H9 (cell line): ENCODE measurements around the gene FBLN7. TPM values are rescaled to one million over a fixed set of nuclear protein-coding genes. Genes with fewer than 3 reads are reported as not detected.

ENCODE experiments used
- DNase-seq: peaks from one replicate; pipeline ENCODE4 v3.0.0-alpha.2; 2017
- H2AFZ ChIP-seq: one replicate; pipeline ENCODE4 v1.6.1; 2013; ENCODE audit warnings: mild to moderate bottlenecking, low read length, control low read depth, moderate library complexity
- H2AK5ac ChIP-seq: 2 replicates; pipeline ENCODE4 v1.6.1; 2013; ENCODE audit warnings: low read length, control low read depth, mixed read lengths; ENCODE audit not compliant: insufficient read length
- H2BK120ac ChIP-seq: one replicate; pipeline ENCODE4 v1.6.1; 2013; ENCODE audit warnings: low read depth, mild to moderate bottlenecking, low read length, control low read depth, inconsistent platforms; ENCODE audit not compliant: poor library complexity, severe bottlenecking
- H2BK12ac ChIP-seq: 2 replicates; pipeline ENCODE4 v1.6.1; 2013; ENCODE audit warnings: low read length, control low read depth, mixed read lengths, low read depth; ENCODE audit not compliant: insufficient read length
- H2BK15ac ChIP-seq: 2 replicates; pipeline ENCODE4 v1.6.1; 2013; ENCODE audit warnings: low read depth, low read length, control low read depth
- H2BK20ac ChIP-seq: one replicate; pipeline ENCODE4 v1.6.1; 2013; ENCODE audit warnings: low read depth, mild to moderate bottlenecking, low read length, control low read depth, inconsistent platforms; ENCODE audit not compliant: poor library complexity, severe bottlenecking
- H2BK5ac ChIP-seq: 2 replicates; pipeline ENCODE4 v1.6.1; 2013; ENCODE audit warnings: low read length, control low read depth, mixed read lengths; ENCODE audit not compliant: insufficient read length
- H3K14ac ChIP-seq: 2 replicates; pipeline ENCODE4 v1.6.1; 2013; ENCODE audit warnings: low read length, control low read depth; ENCODE audit not compliant: insufficient read depth
- H3K18ac ChIP-seq: 2 replicates; pipeline ENCODE4 v1.6.1; 2013; ENCODE audit warnings: low read depth, mild to moderate bottlenecking, mixed read lengths, low read length, control low read depth; ENCODE audit not compliant: insufficient read length
- H3K23ac ChIP-seq: 2 replicates; pipeline ENCODE4 v1.6.1; 2013; ENCODE audit warnings: low read length, control low read depth, mixed read lengths, low read depth; ENCODE audit not compliant: insufficient read length
- H3K23me2 ChIP-seq: 2 replicates; pipeline ENCODE4 v1.6.1; 2013; ENCODE audit warnings: low read depth, mild to moderate bottlenecking, mixed read lengths, low read length, control low read depth; ENCODE audit not compliant: insufficient read length, poor library complexity, severe bottlenecking
- H3K27ac ChIP-seq: 2 replicates; pipeline ENCODE4 v1.5.1; 2013; ENCODE audit warnings: low read length, control low read depth, mixed read lengths, low read depth; ENCODE audit not compliant: insufficient read length
- H3K27me3 ChIP-seq: 2 replicates; pipeline ENCODE4 v1.6.1; 2013; ENCODE audit warnings: low read length, control low read depth, inconsistent platforms; ENCODE audit not compliant: insufficient read depth
- H3K4ac ChIP-seq: 2 replicates; pipeline ENCODE4 v1.6.1; 2013; ENCODE audit warnings: low read depth, mild to moderate bottlenecking, control low read depth, inconsistent platforms, low read length, moderate library complexity
- H3K4me1 ChIP-seq: 2 replicates; pipeline ENCODE4 v1.6.1; 2013; ENCODE audit warnings: low read length, control low read depth, inconsistent platforms; ENCODE audit not compliant: insufficient read depth
- H3K4me2 ChIP-seq: 2 replicates; pipeline ENCODE4 v1.6.1; 2013; ENCODE audit warnings: low read length, control low read depth, mixed read lengths; ENCODE audit not compliant: insufficient read length, insufficient read depth
- H3K56ac ChIP-seq: 2 replicates; pipeline ENCODE4 v1.6.1; 2013; ENCODE audit warnings: low read depth, mild to moderate bottlenecking, mixed read lengths, low read length, control low read depth; ENCODE audit not compliant: insufficient read length
- H3K79me1 ChIP-seq: 2 replicates; pipeline ENCODE4 v1.6.1; 2013; ENCODE audit warnings: low read depth, mild to moderate bottlenecking, moderate library complexity, low read length, control low read depth, inconsistent platforms; ENCODE audit not compliant: insufficient read depth, poor library complexity, severe bottlenecking
- H3K79me2 ChIP-seq: 2 replicates; pipeline ENCODE4 v1.6.1; 2013; ENCODE audit warnings: low read length, control low read depth, inconsistent platforms; ENCODE audit not compliant: insufficient read depth
- H3K9ac ChIP-seq: 2 replicates; pipeline ENCODE4 v1.6.1; 2013; ENCODE audit warnings: low read length, control low read depth, mixed read lengths; ENCODE audit not compliant: insufficient read length; ENCODE audit errors: extremely low read depth
- H3K9me3 ChIP-seq: one replicate; pipeline ENCODE4 v1.6.1; 2013; ENCODE audit warnings: low read depth, low read length, inconsistent platforms; ENCODE audit not compliant: control insufficient read depth
- H3T11ph ChIP-seq: one replicate; pipeline ENCODE4 v1.6.1; 2013; ENCODE audit warnings: mild to moderate bottlenecking, low read length, control low read depth, inconsistent platforms
- H4K20me1 ChIP-seq: one replicate; pipeline ENCODE4 v1.6.1; 2013; ENCODE audit not compliant: control insufficient read depth, insufficient read length, insufficient read depth
- H4K5ac ChIP-seq: 2 replicates; pipeline ENCODE4 v1.6.1; 2013; ENCODE audit warnings: low read depth, mild to moderate bottlenecking, mixed read lengths, low read length, control low read depth; ENCODE audit not compliant: insufficient read length
- H4K8ac ChIP-seq: replicated peaks from 2 replicates; pipeline ENCODE4 v1.6.1; 2013; ENCODE audit warnings: low read length, control low read depth, mixed read lengths, low read depth; ENCODE audit not compliant: insufficient read length
- H4K91ac ChIP-seq: 2 replicates; pipeline ENCODE4 v1.6.1; 2013; ENCODE audit warnings: low read depth, mild to moderate bottlenecking, moderate library complexity, mixed read lengths, low read length, control low read depth; ENCODE audit not compliant: insufficient read length
- H3K27ac Mint-ChIP-seq, 3 experiments: 2 replicates in 2 of 3; 3 replicates in 1 of 3; pipeline ENCODE4 v1.8.0; 2020 to 2021; ENCODE audit warnings: mixed read lengths in 3 of 3, mild to moderate bottlenecking in 1 of 3, moderate library complexity in 1 of 3
- H3K27me3 Mint-ChIP-seq: 2 replicates; pipeline ENCODE4 v1.8.0; 2021; ENCODE audit warnings: low read depth, mild to moderate bottlenecking, moderate library complexity, mixed read lengths
- H3K36me3 Mint-ChIP-seq, 3 experiments: 2 replicates in 2 of 3; 3 replicates in 1 of 3; pipeline ENCODE4 v1.8.0; 2020 to 2021; ENCODE audit warnings: low read depth in 3 of 3, mixed read lengths in 3 of 3; ENCODE audit not compliant: insufficient read depth in 1 of 3
- H3K4me1 Mint-ChIP-seq, 2 experiments: 2 replicates each; pipeline ENCODE4 v1.8.0; 2020; ENCODE audit warnings: mixed read lengths in 2 of 2
- H3K4me3 Mint-ChIP-seq, 2 experiments: 2 replicates in 1 of 2; 3 replicates in 1 of 2; pipeline ENCODE4 v1.8.0; 2020 to 2021; ENCODE audit warnings: mild to moderate bottlenecking in 2 of 2, mixed read lengths in 2 of 2, moderate library complexity in 1 of 2
- H3K9me3 Mint-ChIP-seq, 2 experiments: 2 replicates in 1 of 2; 3 replicates in 1 of 2; pipeline ENCODE4 v1.8.0; 2020; ENCODE audit warnings: mild to moderate bottlenecking in 2 of 2, mixed read lengths in 2 of 2, moderate library complexity in 1 of 2
- WGBS: extraction: QIAGEN DNeasy Blood & Tissue Kit; methylation state at CpG from one replicate; pipeline ENCODE4 v1.1.7; 2013; ENCODE audit warnings: missing lambda C conversion rate, low lambda C conversion rate, mixed read lengths; ENCODE audit not compliant: insufficient read length; ENCODE audit errors: extremely low coverage; 5-methylcytosine and 5-hydroxymethylcytosine counted together
- total RNA-seq: library from RNA; stranded (reverse); gene quantifications from 2 replicates; pipeline ENCODE4 v1.2.1, GENCODE V29; 2021
- TF ChIP-seq, protein P1 (sequence below): fragments of 200-600 bp; sonication (generic); conservative IDR thresholded peaks from 3 replicates; pipeline ENCODE4 v1.8.0; 2021; ENCODE audit warnings: antibody characterized with exemption, mild to moderate bottlenecking

The FBLN7 gene
- total RNA-seq, 1 experiment from 2014 or later, result 1.3 TPM

DNA sequence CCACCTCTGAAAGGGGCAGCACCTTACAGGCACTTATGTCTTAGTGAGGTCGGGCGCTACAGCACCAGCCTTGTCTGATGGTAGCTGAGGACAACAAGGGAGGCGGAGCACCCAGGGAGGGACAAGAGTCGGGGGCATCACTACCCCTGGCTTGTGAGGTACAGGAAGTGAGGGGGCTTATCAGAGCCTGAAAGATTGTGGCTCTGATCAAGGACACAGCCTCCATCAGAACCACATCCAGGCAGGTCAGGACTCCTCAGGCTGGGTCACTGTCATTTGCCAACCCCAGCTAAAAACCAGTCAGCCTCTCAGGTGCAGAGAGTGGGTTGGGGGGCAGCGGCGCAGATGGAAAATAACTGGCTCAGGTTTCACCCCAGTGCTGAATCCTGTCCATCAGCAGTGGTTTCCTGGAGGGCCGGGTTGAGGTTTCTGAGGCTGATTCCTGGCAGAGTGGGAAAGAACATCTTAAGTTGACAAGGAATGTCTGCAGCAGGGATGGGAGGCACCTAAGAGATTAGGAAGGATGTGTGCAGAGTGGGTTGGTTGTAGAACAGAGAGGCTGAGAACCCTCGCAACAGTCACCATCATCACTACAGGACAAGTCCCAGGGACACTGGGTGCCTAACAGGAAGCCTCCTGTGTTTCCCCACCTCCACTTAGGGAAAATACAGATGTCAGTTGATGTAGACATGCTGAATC is 45.3 kb downstream of the FBLN7 start:
- peaks cover 0 to 6% (median 0%) of the 10 kb centered on the region in 3 experiments; a peak in 4 of 7 replicates for H3K36me3 Mint-ChIP-seq
- no peak overlapping the region for H2AK5ac ChIP-seq
- no peak overlapping the region; the same call in 1 of the 2 replicates for H3K14ac ChIP-seq
- no peak overlapping the region for H2BK5ac ChIP-seq
- H3K4me3 Mint-ChIP-seq, result no peak overlapping the region
- H3K18ac ChIP-seq, result no peak overlapping the region
- TF ChIP-seq, protein P1, sequence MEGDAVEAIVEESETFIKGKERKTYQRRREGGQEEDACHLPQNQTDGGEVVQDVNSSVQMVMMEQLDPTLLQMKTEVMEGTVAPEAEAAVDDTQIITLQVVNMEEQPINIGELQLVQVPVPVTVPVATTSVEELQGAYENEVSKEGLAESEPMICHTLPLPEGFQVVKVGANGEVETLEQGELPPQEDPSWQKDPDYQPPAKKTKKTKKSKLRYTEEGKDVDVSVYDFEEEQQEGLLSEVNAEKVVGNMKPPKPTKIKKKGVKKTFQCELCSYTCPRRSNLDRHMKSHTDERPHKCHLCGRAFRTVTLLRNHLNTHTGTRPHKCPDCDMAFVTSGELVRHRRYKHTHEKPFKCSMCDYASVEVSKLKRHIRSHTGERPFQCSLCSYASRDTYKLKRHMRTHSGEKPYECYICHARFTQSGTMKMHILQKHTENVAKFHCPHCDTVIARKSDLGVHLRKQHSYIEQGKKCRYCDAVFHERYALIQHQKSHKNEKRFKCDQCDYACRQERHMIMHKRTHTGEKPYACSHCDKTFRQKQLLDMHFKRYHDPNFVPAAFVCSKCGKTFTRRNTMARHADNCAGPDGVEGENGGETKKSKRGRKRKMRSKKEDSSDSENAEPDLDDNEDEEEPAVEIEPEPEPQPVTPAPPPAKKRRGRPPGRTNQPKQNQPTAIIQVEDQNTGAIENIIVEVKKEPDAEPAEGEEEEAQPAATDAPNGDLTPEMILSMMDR, result no peak
- no peak for DNase-seq
- H3K4me1 ChIP-seq, result no peaks in the 10 kb centered on the region
- H3K4me1 Mint-ChIP-seq, result 0 out of 4 replicates have a peak, but pooled peaks cover 0 to 3% of the 10 kb centered on the region in 2 experiments
- H3K4me2 ChIP-seq, result no peak overlapping the region
- H2BK120ac ChIP-seq, result no peak overlapping the region
- no peak overlapping the region for H2BK12ac ChIP-seq
- no CpG with 5 or more reads among the region's 8 CpGs for WGBS
- no peaks in the 10 kb centered on the region for H3K9me3 ChIP-seq
- no peak overlapping the region for H3T11ph ChIP-seq
- no peak overlapping the region for H3K27ac Mint-ChIP-seq
- H2BK15ac ChIP-seq, result no peak overlapping the region
- H3K27ac ChIP-seq, result no peak overlapping the region
- no peaks in the 10 kb centered on the region for H3K79me2 ChIP-seq
- no peaks in the 10 kb centered on the region for H4K20me1 ChIP-seq
- no peak overlapping the region for H3K4ac ChIP-seq
- H3K27me3 ChIP-seq, result no peaks in the 10 kb centered on the region; the same call in 1 of the 2 replicates
- H3K9ac ChIP-seq, result no peak overlapping the region
- no peaks in the 10 kb centered on the region for H3K79me1 ChIP-seq
- H3K23ac ChIP-seq, result no peak overlapping the region
- H3K9me3 Mint-ChIP-seq, result peaks cover 8 to 18% of the 10 kb centered on the region in 2 experiments
- H4K91ac ChIP-seq, result no peak overlapping the region
- peaks cover 25% of the 10 kb centered on the region for H3K27me3 Mint-ChIP-seq
- H2AFZ ChIP-seq, result no peak overlapping the region
- H2BK20ac ChIP-seq, result no peak overlapping the region
- H3K23me2 ChIP-seq, result peaks cover 6% of the 10 kb centered on the region
- H3K56ac ChIP-seq, result no peak overlapping the region
- H4K8ac ChIP-seq, result no peak overlapping the region
- H4K5ac ChIP-seq, result no peak overlapping the region
